Occipital lobe (tissue), 2 donors: ENCODE data around the gene PFKP. TPM values are rescaled to one million over a fixed set of nuclear protein-coding genes. Genes with fewer than 3 reads are reported as not detected.
"Not testable (repeated sequence)": the region's sequence is repeated elsewhere in the genome, so short reads cannot be mapped to it uniquely, and the experiment has no call there.

Source experiments
- DNase-seq: peaks from one replicate; lab custom pipeline; 2025; lab: John Stamatoyannopoulos, UW
- total RNA-seq: library from RNA; depleted of rRNA; stranded (reverse); fragments of >200 nt; gene quantifications from one replicate; pipeline ENCODE4 v1.2.3, GENCODE V29; 2014

The PFKP gene
- total RNA-seq, 1 donor from 2014 or later = 76.3 TPM

DNA sequence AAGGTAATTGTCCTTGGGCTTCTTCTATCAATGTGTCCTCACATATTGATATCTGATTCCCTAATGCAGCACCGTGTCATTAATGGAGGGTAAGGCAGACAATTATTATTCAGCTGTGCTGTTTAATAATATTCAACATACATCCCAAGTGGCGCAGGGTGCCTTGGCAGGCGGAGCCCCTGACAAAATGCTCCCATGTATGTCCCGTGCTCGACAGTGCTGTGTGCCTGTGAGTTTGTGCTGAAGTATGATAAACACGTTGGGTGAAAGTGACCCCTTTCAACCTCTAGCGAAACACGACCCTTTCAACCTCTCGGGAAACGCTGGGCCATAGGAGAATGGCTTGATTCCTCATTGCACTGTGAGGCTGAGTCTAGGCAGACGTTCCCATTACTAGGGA, 31.3 kb downstream of the PFKP start:
- DNase-seq = no peak

DNA sequence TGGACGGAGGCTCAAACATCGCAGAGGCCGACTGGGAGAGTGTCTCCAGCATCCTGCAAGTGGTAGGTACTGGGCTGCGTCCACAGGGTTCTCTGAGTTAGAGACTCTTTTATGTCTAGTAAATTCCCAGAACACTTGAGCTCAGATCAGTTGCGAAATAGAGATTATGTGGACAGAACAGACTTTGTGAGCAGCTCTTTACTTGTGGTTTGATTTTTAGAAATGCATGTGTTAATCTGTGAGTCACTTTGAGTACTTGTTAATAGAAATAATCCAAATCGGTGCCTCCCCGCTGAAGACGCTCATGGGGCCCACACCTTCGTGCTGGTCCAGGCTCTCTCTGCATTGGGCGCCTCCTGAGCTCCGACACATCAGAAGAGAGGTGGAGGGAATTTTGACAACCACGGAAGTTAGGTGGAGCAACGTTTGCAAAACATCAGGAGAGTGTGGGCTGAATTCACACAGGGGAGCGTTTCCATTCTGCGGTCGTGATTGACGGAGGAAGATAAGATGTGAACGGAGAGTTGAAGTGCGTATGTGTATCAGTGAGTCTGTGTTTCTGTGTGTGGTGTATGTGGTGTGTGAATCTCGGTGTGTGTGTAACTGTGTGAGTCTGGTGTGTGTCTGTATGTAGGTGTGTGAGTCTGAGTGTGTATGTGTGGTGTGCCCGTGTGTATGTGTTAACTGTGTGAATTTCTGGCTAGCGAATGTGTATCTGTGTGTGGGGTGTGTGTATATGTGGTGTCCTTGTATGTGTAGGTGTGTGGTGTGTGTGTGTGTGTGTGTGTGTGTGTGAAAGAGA, 32.1 kb downstream of the PFKP start:
- no peak for DNase-seq

DNA sequence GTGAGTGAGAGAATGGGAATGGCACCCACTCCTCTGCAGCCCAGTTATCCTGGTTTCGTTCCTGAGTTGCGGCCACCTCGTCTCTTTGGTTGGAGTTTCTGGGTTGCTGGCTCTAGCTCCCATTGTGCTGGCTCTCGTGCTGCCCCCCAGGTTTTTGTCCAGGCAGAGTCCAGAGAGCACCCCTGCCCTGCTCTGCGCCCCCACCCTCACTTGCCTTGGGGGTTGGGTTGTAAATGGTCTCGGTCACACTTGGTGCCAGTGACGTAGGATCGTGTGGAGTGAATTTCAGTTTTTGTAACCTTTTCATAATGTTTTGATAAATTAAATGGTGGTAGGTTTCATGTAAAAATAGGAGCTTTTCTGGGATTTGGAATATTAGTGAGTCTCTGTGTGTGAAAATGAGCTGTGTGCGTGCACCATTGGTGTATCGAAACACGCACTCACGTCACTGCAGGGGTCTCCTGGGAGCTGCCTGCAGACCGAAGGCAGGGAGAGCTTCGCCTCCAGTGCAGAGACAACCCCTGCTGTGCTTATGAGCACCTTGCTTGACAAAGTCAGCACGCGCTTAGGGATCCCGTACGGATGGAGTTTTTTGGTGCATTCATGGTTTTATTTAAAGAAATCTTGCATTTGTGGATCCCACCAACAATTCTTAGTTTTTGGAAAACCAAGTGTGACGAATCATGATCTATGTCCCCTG, 32.9 kb downstream of the PFKP start:
- DNase-seq = no peak

DNA sequence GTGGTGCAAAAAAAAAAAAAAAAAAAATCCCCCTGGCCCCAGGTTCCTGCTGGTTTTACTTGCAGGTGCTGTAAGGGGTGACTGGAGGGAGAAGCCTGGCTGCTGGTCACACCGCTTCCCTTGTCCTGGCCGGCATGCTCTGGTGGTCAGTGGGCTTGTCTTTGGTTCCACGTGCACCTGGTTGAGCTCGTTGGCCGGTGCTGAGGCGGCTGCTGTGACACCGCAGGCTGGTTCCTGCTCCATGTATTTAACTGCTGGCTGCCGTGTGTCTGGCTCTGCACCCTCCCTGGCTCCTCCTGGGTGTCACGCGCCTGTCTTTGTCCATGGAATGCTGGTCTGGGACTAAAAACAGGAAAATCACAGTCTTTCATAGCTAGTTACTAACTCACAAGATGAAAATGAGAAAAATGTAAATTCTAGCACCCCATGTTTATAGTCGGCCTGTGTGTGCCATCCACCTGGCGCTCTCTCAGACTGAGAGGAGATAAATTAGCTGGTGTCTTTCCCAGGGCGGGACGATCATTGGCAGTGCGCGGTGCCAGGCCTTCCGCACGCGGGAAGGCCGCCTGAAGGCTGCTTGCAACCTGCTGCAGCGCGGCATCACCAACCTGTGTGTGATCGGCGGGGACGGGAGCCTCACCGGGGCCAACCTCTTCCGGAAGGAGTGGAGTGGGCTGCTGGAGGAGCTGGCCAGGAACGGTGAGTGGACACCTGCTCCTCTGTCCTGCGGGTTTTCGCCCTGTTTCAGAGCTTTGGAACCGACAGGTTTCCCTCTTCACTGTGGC, 33.7 kb downstream of the PFKP start:
- no peak for DNase-seq

DNA sequence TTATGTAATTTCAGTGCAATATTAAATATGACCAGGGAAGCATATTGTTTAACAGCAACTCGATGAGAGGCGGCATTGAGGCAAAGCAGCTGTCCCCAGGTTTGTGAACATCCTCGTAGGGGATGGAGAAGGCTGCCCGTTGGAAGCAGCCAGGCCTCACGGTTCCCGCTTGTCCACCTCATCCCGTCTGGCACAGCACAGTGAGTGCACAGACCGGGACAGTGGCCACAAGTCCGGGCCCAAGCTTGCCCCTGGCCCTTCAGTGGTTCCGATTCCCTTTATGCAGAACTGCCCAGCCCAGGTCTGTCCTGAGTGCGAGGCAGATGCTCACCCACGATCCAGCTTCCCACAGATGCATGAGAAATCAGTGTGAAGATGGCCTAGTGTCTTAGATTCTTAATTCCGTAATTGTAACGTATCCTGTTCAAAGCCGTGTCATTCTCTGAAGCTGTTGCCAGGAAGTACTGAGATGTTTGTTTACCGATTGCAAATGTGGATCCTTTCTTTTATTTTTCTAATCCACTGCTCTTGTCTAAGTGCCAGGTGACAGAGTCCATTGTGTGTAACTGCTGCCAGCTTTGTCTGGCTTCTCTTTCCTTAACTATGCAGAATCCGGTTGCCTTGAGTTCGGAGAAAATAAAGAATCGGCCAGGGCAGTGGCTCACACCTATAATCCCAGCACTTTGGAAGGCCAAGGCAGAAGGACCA, 35.5 kb downstream of the PFKP start:
- DNase-seq = no peak

DNA sequence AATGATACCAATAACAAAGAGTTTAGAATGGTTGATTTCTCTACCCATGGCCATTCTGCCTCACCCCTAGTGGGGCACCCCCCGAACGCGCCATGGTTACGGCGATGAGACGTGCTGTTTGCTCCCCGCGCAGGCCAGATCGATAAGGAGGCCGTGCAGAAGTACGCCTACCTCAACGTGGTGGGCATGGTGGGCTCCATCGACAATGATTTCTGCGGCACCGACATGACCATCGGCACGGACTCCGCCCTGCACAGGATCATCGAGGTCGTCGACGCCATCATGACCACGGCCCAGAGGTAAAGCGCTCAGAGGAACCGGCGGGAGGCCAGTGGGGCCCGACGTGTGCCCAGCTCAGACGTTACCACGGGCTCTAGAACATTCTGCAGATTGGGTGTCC, 36.3 kb downstream of the PFKP start:
- no peak for DNase-seq

DNA sequence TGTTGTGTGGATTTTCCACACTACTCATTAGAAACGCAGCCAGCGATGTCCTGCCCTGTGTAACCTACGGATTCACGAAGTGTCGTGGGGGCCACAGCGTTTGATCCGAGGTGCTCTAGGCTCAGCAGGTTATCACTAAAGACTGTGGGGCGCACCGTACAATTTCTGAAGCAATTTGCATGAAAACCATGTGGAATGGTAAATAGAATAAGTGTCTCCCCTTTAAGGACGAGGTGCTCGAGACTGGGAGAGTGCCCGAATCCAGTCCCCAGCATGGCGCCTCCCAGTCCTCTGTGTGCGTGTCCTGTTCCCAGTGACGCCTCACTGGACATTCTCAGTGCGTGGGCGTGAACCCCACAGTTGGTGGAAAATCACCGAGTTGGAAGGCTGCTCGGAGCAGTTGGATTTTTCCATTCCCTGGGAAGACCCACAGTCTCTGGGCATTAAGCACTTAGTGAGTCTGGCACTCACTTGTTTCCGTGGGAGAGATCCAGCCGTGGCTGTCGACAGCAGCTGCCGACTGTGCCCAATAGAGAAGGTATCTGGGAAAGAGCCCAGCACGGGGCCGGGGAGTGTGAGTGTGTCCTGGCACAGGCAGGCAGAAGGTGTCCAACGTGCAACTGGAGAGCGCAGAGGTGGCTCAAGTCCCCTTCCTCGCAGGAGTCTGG, 37.0 kb downstream of the PFKP start:
- peak; percentile 87 for DNase-seq

DNA sequence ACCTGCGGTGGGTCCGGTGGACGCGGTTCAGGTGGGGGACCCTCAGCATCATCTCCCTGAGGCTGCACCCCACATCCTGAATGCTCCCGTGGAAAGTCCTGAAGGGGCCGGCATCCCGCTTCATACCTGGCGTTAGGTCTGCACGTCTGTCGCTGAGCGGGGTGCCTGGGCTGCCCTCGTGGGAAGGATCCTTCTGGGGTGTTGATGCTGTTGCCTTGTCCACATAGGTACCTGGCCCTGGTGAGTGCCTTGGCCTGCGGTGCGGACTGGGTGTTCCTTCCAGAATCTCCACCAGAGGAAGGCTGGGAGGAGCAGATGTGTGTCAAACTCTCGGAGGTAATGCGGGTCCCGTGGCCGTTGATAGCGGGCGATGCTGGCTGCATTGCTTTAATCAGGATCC, 37.8 kb downstream of the PFKP start:
- no peak for DNase-seq

DNA sequence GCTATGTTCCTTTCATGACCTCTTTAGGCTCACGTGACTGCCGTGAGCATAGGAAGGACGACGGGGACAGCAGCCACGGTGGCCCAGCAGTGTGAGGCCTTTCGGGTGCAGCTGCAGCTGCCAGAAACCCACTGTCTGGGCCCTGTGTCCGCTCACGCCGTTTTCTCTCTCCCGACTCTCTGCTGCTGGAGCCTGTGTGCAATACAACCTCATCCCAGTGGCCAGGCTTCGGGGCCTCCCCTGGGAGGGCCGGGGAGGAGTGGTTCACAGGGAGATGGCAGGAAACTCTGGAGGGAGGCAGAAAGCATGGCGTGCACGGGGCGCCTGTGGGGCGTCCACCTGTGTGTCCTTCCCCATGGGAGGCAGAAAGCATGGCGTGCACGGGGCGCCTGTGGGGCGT, 38.6 kb downstream of the PFKP start:
- no peak for DNase-seq

DNA sequence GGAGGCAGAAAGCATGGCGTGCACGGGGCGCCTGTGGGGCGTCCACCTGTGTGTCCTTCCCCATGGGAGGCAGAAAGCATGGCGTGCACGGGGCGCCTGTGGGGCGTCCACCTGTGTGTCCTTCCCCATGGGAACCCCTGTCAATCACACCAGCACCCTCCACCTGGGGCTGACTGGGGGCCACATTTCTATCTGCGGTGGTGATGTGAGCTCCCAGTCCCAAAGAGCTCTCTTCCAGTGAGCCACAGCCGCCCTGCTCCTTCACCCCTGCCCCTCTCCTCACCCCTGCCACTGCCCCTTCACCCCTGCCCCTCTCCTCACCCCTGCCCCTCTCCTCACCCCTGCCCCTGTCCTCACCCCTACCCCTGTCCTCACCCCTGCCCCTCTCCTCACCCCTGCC, 39.0 kb downstream of the PFKP start:
- DNase-seq = not testable (repeated sequence)

DNA sequence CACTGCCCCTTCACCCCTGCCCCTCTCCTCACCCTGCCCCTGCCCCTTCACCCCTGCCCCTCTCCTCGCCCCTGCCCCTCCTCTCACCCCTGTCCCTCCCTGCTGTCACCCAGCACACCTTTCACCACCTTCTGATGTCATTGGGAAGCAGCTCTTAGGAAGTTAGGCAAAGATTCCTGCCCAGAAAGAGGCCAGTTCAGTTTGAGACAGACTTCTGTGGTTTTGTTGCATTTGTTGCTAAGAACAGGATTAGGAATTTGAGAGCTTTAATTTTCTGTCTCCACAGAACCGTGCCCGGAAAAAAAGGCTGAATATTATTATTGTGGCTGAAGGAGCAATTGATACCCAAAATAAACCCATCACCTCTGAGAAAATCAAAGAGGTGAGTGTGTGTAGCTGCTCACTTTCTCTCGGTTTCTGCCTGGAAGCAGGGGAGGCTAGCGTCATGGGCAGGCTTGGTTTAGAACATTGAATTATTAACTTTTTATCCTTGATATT, 39.6 kb downstream of the PFKP start:
- no peak for DNase-seq

DNA sequence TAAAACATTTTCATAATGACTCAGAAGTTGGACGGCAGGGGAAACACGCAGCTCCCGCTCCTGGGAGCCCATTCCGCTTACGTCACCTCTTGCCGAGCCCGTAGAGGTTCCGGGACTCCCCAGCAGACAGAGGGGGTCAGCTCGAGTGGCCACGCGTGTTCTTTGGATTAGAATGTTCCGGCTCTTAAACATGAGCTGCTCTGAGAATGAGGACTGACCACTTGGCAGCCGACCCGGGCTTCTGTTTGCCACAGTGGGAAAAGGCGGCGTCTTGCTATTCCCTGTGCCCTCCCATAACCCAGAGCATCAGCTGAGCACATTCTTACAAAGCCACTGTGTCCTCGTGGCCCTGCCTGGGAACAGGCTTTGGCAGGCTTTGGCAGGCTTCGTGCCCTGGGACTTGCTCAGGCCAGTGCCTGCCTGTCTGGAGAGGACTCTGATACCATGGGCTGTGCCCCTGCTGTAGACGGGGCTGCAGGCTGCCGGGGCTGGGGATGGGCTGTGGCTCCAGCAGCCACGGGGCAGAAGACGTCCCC, 40.1 kb downstream of the PFKP start:
- peak; percentile 82 for DNase-seq

DNA sequence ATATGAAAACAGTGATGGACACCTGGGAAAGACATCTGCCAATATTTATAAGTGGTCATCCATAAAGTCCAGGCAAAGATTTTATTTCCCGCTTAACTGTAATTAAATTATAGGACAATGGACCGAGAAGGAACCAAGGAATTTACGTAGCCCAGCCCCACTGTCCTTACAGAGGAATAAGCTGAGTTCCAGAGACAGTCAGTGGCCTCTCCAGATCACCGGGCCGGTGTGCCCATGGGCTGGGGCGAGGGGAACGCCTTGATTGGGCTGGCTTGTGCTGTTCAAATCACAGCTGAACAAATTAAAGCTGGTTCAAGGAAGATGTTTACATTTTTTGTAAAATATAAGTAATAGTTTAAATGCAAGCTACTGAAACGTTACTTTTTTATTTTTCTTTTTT, 40.7 kb downstream of the PFKP start:
- DNase-seq = no peak

DNA sequence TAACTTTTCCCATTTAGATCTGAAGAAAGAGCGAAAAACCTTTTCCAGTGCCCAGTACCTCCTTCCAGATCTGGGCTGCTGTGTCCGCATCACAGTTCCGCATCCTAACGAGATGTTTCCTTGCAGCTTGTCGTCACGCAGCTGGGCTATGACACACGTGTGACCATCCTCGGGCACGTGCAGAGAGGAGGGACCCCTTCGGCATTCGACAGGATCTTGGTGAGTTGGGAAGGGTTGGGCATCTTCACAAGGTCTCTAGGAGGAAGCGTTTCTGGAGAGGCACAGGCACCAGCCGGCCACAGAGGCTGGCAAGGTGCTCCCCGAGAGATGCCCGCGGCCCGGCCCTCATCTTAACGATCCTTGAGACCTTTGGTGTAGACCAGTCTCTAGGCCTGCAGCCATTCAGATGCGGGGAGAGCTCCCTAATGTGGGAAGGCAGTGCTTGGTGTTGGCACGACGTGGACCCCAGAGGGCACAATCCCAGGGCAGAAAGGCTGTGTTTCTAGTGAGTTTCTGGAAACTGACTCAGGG, 41.3 kb downstream of the PFKP start:
- DNase-seq = no peak

DNA sequence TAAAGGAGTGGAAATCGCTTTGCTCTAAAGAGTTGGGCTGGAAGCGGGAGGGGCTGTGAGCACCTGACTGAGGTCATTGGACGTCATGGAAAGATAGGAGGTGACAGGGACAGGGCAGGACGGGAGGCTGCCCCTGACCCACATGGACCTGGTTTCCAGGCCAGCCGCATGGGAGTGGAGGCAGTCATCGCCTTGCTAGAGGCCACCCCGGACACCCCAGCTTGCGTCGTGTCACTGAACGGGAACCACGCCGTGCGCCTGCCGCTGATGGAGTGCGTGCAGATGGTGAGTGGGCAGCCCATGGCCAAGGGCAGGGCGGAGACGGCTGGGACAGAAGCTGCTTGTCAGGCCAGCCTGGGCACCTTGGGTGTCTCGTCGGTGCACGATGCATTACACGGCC, 41.8 kb downstream of the PFKP start:
- no peak for DNase-seq

DNA sequence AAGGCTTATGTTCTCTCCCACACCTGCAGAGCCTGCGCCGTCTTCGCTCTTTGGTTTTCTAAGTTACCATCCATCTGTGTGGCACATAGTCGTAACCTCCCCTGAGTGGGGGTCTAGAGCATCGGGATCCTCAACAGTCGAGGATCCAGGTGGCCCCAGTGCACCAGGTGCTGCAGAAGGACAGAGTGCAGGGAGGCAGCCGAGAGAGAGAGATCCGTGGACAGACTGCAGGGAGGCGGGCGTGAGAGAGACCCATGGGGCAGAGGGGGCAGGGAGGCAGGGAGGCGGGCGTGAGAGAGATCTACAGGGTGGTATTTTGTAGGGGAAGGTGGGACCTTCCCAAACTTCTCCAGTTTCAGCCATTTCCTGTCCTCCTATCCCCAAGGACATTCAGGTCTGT, 42.3 kb downstream of the PFKP start:
- DNase-seq = no peak

DNA sequence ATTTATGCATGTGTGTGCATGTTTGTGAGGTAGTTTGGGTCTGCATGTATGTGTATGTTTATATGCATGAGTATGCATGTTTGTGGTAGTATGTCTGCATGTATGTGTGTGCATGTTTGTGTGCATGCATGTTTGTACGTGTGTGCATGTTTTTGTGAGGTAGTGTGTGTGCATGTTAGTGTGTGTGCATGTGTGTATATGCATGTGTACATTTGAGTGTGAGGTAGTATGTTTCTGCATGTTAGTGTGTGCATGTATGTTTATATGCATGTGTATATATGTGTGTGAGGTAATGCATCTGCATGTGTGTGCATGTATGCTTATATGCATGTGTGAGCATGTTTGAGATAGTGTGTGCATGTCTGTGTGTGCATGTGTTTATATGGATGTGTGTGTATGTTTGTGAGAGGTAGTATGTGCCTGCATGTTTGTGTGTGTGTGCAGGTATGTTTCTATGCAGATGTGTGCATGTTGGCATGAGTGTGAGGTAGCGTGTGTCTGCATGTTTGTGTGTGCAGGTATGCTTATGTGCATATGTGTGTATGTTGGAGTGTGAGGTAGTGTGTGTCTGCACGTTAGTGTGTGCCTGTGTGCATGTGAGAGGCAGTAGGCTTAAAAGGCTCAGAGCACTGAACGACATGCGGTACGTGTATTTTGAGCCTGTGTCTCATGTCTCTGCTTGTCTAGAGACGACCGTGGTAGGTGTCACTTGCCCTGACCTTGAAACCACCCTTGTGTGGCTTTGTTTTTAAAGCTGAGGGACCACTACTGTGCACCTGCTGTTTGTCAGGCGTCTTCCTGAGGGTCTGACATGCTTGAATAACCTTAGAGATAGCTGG, 43.7 kb downstream of the PFKP start:
- no peak for DNase-seq

DNA sequence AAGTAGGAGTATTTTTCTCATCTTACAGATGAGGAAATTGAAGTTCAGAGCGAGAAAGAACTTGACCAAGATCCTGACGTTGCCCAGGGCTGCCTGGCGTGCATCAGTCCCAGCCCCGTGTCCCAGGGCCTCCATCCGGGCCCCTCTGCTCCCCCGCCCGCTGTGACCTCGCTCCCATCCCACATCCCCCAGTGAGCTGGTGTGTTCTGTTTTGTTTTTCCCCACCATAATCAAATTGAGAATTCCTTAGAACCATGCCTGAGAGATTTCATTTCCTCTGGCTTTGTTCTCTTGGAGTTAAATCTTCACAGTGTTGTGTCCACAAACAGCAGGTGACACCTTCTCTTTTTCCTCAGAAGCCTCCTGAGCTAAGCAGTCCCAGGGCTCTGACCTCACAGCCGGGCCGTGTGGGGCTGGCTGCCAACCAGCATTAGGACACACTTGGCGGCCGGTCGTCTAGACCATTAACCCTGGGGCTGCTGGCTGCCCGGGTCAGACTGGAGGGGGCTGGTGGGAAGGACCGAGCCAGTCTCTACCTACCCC, 44.3 kb downstream of the PFKP start:
- no peak for DNase-seq

DNA sequence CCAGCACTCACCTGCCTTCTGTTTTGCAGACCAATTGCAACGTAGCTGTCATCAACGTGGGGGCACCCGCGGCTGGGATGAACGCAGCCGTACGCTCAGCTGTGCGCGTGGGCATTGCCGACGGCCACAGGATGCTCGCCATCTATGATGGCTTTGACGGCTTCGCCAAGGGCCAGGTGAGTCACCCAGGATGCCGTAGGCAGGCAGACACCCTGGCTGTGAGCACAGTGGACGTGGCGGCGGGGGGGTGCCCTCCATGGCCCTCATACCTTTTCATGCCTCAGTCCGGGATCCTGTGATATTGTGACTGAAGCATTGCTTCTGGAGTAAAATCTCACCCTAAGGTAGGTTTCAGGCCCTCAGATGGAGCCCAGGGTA, 46.0 kb downstream of the PFKP start:
- DNase-seq = no peak
